LNCAP (cell line): Measurements from ENCODE around the gene FBN3.

Source experiments
- TF ChIP-seq, protein P1 (sequence below): fragments of 450-650 bp; IDR thresholded peaks from 2 replicates; pipeline ENCODE4 v1.5.1; 2017; ENCODE audit warnings: mild to moderate bottlenecking

FBN3 gene

GRCh38 chr19:8064911-8065874 lies 84.2 kb downstream of the FBN3 start:
- TF ChIP-seq, protein P1, sequence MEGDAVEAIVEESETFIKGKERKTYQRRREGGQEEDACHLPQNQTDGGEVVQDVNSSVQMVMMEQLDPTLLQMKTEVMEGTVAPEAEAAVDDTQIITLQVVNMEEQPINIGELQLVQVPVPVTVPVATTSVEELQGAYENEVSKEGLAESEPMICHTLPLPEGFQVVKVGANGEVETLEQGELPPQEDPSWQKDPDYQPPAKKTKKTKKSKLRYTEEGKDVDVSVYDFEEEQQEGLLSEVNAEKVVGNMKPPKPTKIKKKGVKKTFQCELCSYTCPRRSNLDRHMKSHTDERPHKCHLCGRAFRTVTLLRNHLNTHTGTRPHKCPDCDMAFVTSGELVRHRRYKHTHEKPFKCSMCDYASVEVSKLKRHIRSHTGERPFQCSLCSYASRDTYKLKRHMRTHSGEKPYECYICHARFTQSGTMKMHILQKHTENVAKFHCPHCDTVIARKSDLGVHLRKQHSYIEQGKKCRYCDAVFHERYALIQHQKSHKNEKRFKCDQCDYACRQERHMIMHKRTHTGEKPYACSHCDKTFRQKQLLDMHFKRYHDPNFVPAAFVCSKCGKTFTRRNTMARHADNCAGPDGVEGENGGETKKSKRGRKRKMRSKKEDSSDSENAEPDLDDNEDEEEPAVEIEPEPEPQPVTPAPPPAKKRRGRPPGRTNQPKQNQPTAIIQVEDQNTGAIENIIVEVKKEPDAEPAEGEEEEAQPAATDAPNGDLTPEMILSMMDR: no peak

- TF ChIP-seq, protein P1: no peak
These were observed 91.7 kb downstream of the FBN3 start for GRCh38 chr19:8057545-8058270.

GRCh38 chr19:8056533-8056932 lies 92.9 kb downstream of the FBN3 start:
- TF ChIP-seq, protein P1: no peak

- TF ChIP-seq, protein P1: no peak
These were observed 95.2 kb downstream of the FBN3 start for GRCh38 chr19:8054169-8054568.

GRCh38 chr19:8052464-8052859 lies 96.9 kb downstream of the FBN3 start, which contains the start of gene CCL25:
Gene CCL25 (plus strand): TSS chr19:8052760. CDS start chr19:8053050, 290 bp downstream.
- TF ChIP-seq, protein P1: no peak

DNA sequence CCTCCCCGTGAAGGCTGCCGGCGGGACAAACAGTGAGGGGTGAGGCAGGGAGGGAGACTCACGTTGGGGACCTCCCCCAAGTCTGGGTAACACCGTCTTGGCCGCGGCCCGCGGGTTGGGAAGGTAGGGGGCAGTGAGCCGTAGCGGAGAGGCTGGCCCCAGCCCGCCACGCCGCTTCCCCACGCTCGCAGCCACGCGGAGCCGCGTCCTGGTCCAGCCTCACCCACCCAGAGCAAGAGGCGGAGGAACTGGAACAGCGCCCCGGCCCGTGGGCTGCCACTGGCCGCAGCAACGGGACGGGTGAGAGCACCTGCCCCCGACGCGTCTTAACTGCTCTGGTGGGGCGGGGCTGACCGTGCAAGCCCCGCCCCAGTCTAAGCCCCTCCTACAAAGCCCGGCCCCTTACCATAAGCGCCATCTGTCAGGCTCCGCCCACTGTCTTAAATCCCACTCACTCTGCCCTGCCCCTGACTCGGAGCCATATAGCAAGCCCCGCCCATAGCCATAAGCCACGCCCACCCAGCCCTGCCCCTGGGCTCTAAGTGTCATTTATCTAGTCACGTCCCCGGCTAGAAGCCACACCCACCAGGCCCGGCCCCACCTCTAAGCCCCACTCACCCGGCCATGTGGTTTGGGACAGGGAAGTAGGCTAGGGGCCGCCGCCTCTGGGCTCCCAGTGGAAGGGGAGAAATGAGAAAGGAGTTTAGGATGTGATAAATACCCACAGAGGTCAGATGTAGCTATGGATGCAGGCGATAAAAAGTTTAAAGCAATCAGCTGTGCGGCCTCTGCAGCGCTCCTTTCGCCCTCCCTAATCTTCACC lies 98.9 kb downstream of the FBN3 start:
- TF ChIP-seq, protein P1: no peak
